Endothelial cell (in vitro differentiated cells): ENCODE results near the gene C2orf76. TPM values are rescaled to one million over a fixed set of nuclear protein-coding genes. Genes with fewer than 3 reads are reported as not detected.

Experiments used
- DNase-seq: peaks from one replicate; pipeline ENCODE4 v3.0.0; 2021; ENCODE audit warnings: low spot score
- H3K27ac Mint-ChIP-seq: one replicate; pipeline ENCODE4 v1.8.0; 2021; ENCODE audit warnings: mixed read lengths, inconsistent platforms; ENCODE audit not compliant: unreplicated experiment
- H3K27me3 Mint-ChIP-seq: one replicate; pipeline ENCODE4 v1.8.0; 2021; ENCODE audit warnings: mild to moderate bottlenecking, moderate library complexity, mixed read lengths, inconsistent platforms; ENCODE audit not compliant: unreplicated experiment
- H3K36me3 Mint-ChIP-seq: one replicate; pipeline ENCODE4 v1.8.0; 2021; ENCODE audit warnings: mild to moderate bottlenecking, low read depth, mixed read lengths, inconsistent platforms; ENCODE audit not compliant: unreplicated experiment
- H3K4me1 Mint-ChIP-seq: one replicate; pipeline ENCODE4 v1.8.0; 2021; ENCODE audit warnings: mild to moderate bottlenecking, mixed read lengths, inconsistent platforms; ENCODE audit not compliant: unreplicated experiment
- H3K4me3 Mint-ChIP-seq: one replicate; pipeline ENCODE4 v1.8.0; 2021; ENCODE audit warnings: mild to moderate bottlenecking, mixed read lengths, inconsistent platforms; ENCODE audit not compliant: unreplicated experiment
- H3K9me3 Mint-ChIP-seq: one replicate; pipeline ENCODE4 v1.8.0; 2021; ENCODE audit warnings: mixed read lengths, inconsistent platforms; ENCODE audit not compliant: unreplicated experiment
- CTCF ChIP-seq: fragments of 200-600 bp; sonication (generic); IDR thresholded peaks from one replicate; pipeline ENCODE4 v1.5.0; 2021; ENCODE audit warnings: antibody characterized with exemption; ENCODE audit not compliant: unreplicated experiment
- total RNA-seq: library from RNA; stranded (reverse); fragmentation: NEBNext Ultra II Directional; extraction: Animal tissue kit (Norgen Biotek cat#: 25700); gene quantifications from one replicate; pipeline ENCODE4 v1.2.1, GENCODE V29; 2021; ENCODE audit not compliant: unreplicated experiment

The C2orf76 gene
- total RNA-seq, 1 donor from 2014 or later: 10.8 TPM

- Mint-ChIP-seq H3K9me3 (no peaks in the 10 kb centered on the region), H3K4me3 (no peak overlapping the region), H3K27me3 (peaks cover 9% of the 10 kb centered on the region), H3K36me3 (peaks cover 54% of the 10 kb centered on the region), H3K27ac (no peak overlapping the region), H3K4me1 (peaks cover 11% of the 10 kb centered on the region)
- no peak for TF ChIP-seq CTCF
- DNase-seq: no peak
Observed at GRCh38 chr2:119371111-119371510, 4.5 kb upstream of the C2orf76 start.

DNA sequence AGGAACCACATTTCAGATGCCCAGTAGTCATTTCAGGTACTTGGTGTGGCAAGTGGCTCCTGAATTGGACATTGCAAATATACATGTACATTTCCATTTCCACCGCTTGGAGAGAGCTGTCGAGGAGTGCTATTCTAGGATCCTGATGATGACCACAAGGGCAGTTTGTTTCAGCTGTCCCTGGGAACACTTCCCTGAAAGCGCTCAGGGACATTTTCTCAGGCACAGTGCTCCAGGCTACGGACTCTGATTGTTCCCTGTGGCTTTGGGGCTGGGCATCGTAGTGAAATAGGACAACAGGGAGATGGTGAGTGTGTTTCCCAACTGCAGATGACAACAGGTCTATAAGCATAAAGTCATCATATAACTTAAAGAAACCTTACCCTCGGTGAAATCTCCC lies 3.2 kb upstream of the C2orf76 start:
- Mint-ChIP-seq H3K27ac (no peak overlapping the region), H3K27me3 (peaks cover 9% of the 10 kb centered on the region), H3K36me3 (peaks cover 51% of the 10 kb centered on the region), H3K4me1 (peaks cover 24% of the 10 kb centered on the region), H3K9me3 (no peaks in the 10 kb centered on the region), H3K4me3 (peak overlapping the region; percentile 7)
- no peak for TF ChIP-seq CTCF
- DNase-seq: no peak

- DNase-seq: peak; percentile 48
- H3K27me3 Mint-ChIP-seq: peaks cover 9% of the 10 kb centered on the region
- H3K4me3 Mint-ChIP-seq: peak overlapping the region; percentile 99
- peaks cover 29% of the 10 kb centered on the region for H3K36me3 Mint-ChIP-seq
- TF ChIP-seq CTCF: no peak
- peaks cover 28% of the 10 kb centered on the region for H3K4me1 Mint-ChIP-seq
- H3K9me3 Mint-ChIP-seq: no peaks in the 10 kb centered on the region
- no peak overlapping the region for H3K27ac Mint-ChIP-seq
Observed at GRCh38 chr2:119367472-119368099, 952 bp upstream of the C2orf76 start.

DNA sequence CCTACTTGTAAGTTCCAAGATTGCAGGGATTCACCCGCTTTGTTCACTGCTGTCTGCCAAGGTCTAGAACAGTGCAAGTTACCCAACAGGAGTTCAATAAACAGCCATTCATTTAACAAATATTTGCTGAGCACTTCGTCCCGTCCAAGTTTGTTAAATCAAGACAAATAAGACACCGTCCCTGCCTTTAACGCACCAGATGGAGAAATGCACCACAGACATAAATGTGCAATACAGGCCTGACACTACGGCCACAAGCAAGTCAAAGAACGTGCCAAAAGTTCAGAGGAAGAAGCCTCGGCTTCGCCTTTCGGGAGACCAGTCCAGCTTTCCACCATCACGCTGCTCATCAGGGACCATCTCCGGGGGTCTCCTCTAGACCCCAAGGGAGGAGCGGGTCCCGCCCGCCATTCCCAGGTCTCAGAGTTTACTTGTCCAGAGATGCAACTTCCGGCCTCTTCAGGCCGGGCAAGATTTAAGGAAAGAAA lies 429 bp downstream of the C2orf76 start:
- no peak for TF ChIP-seq CTCF
- Mint-ChIP-seq H3K27ac (peak overlapping the region; percentile 74), H3K27me3 (peaks cover 7% of the 10 kb centered on the region), H3K4me3 (peak overlapping the region; percentile 99), H3K9me3 (no peaks in the 10 kb centered on the region), H3K36me3 (peaks cover 17% of the 10 kb centered on the region), H3K4me1 (peaks cover 32% of the 10 kb centered on the region)
- no peak for DNase-seq

GRCh38 chr2:119365436-119365835 lies 1.2 kb downstream of the C2orf76 start:
- peaks cover 12% of the 10 kb centered on the region for H3K36me3 Mint-ChIP-seq
- no peaks in the 10 kb centered on the region for H3K9me3 Mint-ChIP-seq
- peaks cover 7% of the 10 kb centered on the region for H3K27me3 Mint-ChIP-seq
- peak overlapping the region; percentile 7 for H3K27ac Mint-ChIP-seq
- DNase-seq: no peak
- peak overlapping the region; percentile 99 for H3K4me3 Mint-ChIP-seq
- H3K4me1 Mint-ChIP-seq: peaks cover 32% of the 10 kb centered on the region
- no peak for TF ChIP-seq CTCF
